AG10803 (cell line): ENCODE measurements around the gene KCTD13.

Source experiments
- DNase-seq: peaks from one replicate; pipeline ENCODE4 v3.0.0; 2010; ENCODE audit warnings: low read depth
- H3K4me3 ChIP-seq: 2 replicates; pipeline ENCODE4 v1.5.1; 2011; ENCODE audit warnings: mild to moderate bottlenecking, low read length, control low read depth
- CTCF ChIP-seq: conservative IDR thresholded peaks from 2 replicates; pipeline ENCODE4 v1.5.1; 2011; ENCODE audit warnings: mild to moderate bottlenecking, low read length, control low read depth, inconsistent platforms

Gene KCTD13

GRCh38 chr16:29857133-29857760, 68.8 kb downstream of the KCTD13 start:
- peak; percentile 95 for DNase-seq

More at GRCh38 chr16:29857133-29857760, 68.8 kb downstream of the KCTD13 start:
- H3K4me3 ChIP-seq, result no peak overlapping the region
- TF ChIP-seq CTCF, result no peak
